ENCODE measurements around the gene CXCR4. TPM values are rescaled to one million over a fixed set of nuclear protein-coding genes. Genes with fewer than 3 reads are reported as not detected.

Gene CXCR4
- total and polyA plus RNA-seq, 2 experiments from 2014 or later: 1.1 to 2.4 TPM

DNA sequence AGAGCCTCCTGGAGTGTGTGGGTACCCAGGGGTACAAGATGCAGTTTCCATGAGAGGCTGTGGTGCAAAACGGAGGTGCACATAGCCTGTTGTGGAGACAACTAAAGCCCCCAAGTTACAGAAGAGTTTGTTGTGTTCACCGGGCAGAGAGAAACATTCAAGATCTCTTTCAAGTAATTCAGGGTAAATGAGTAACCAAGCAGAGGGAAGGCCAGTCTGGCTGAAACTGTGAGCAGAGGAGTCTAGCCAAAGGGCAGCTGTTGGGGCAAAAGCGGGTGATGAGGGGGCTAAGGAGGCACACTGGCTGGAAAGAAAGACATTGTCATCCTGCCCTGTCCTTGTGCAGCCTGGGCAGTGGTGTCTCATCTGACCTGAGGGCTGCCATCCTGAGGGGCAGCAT is 52.0 kb downstream of the CXCR4 start:
- no peak overlapping the region for H3K4me3 ChIP-seq
- no peaks in the 10 kb centered on the region for H3K36me3 ChIP-seq
- no peaks in the 10 kb centered on the region for H3K27me3 ChIP-seq
- no peaks in the 10 kb centered on the region for H3K9me3 ChIP-seq (ENCODE audit: low read depth)
- TF ChIP-seq CTCF (IDR thresholded peaks at IDR 0.05; ENCODE audit: low read depth, low read length): no peak
- no peaks in the 10 kb centered on the region for H3K4me1 ChIP-seq (ENCODE audit: low read depth)
- H3K27ac ChIP-seq: no peak overlapping the region
- no peak for DNase-seq (ENCODE audit: low read depth in 1 of 2, low spot score in 1 of 2)

- Histone ChIP-seq H3K9me3 (ENCODE audit: low read depth) (no peaks in the 10 kb centered on the region), H3K27ac (no peak overlapping the region), H3K4me3 (no peak overlapping the region), H3K4me1 (ENCODE audit: low read depth) (no peaks in the 10 kb centered on the region), H3K36me3 (no peaks in the 10 kb centered on the region), H3K27me3 (no peaks in the 10 kb centered on the region)
- no peak for TF ChIP-seq CTCF (IDR thresholded peaks at IDR 0.05; ENCODE audit: low read depth, low read length)
- peak in 1 of 2 donors; percentile 2 for DNase-seq (ENCODE audit: low read depth in 1 of 2, low spot score in 1 of 2)
These were observed 52.6 kb downstream of the CXCR4 start for GRCh38 chr2:136065384-136065783.

Other genes starting within 250 kb of the CXCR4 start
- 12.8 and 19.8 TPM in 2 replicates for gene MCM6, start 241.7 kb downstream of the CXCR4 start, total RNA-seq
- 22.4 and 32.0 TPM in 2 replicates for gene MCM6, start 241.7 kb downstream of the CXCR4 start, polyA plus RNA-seq
- 136 and 138 TPM in 2 replicates for gene DARS1, start 132.5 kb downstream of the CXCR4 start, total RNA-seq
- 182 and 216 TPM in 2 replicates for gene DARS1, start 132.5 kb downstream of the CXCR4 start, polyA plus RNA-seq